Head of caudate nucleus (tissue), 42 donors: ENCODE data around the gene BSDC1.

Experiments used
- DNase-seq, 42 donors: peaks; one replicate each; pipeline versions ENCODE4 v3.0.0 to v3.0.0-alpha.2; 2020 to 2021; ENCODE audit warnings: mixed read lengths in 7 of 42
- intact Hi-C: fragments of 100-400 bp; cut with DNase I; formaldehyde crosslinking; loops from one replicate; pipeline ENCODE4 v1.15.0; 2022

The BSDC1 gene

DNA sequence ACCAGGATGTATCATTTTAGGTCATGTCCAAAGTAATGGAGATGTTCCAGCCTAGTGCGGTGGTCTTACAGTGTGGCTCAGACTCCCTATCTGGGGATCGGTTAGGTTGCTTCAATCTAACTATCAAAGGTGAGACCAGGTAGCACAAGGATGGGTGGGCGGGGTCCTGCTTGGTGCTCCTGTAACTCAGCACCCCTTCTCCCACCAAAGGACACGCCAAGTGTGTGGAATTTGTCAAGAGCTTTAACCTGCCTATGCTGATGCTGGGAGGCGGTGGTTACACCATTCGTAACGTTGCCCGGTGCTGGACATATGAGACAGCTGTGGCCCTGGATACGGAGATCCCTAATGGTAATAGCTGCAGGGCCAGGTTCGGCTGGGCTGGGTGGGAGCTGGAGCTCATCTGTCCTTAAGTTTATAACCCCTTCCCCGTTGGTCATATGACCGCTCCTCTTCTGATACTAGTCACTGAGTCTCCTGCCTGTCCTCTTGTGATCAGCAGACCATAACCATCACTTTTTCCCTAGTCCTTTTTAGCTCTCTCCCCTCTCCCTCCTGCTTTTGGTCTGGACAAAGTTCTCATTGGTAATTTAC lies 63.6 kb downstream of the BSDC1 start:
- no peak for DNase-seq
- intact Hi-C loops: no loop called here

DNA sequence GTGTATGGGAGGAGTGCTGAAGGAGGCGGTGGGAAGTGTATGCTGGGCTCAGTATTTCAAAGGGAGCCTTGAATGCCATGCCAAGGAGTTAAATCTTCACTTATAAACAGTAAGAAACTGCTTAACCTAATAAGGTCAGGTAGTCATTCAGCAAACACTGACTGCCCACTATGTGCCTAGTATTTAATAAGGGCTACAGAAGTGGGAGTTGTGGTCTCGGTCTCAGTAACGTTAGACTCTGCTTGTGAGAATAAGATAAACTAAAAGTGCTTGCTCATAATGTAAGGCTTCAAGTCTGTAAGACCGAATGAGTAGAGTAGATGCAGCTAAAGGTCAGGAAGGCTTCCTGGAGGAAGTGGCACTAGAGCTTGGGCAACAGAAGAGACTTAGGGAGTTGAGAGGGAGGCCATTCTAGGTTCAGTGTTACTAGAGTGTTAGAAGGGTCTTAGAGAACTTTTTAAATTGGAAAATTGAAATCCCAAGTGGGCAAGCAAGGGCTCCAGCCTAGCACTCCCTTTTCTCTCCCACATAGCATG lies 64.2 kb downstream of the BSDC1 start:
- DNase-seq: no peak
- intact Hi-C loops: no loop called here

- intact Hi-C loops: no loop called here
- no peak for DNase-seq
These were observed 67.0 kb downstream of the BSDC1 start for GRCh38 chr1:32327204-32327603.

DNA sequence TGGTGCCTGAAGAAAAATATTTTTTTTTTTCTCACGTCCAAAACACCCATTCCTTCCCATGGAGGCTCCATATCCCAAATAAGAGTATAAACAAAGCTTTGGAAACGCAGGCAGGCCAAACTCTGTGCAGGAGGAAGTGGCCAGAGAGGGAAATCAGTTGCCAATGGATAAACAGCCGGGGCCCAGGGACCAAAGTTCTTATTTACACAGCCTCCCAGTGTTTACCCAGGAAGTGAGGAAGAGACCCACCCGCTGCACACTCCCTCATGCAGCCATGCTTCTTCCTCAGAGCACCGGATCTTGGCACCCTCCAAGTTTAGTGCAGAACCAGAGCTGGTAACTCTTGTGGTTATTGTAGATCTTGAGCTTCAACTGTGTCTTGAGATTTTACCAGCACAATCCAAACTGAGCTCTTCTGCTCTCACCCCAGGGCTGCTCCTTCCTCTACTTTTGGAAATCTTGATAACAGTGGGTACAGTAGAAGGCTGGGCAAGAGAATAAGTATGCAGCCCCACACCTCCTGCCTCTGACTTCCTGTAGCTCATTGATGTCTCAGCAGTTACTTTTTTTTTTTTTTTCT lies 72.4 kb downstream of the BSDC1 start:
- DNase-seq: no peak

DNA sequence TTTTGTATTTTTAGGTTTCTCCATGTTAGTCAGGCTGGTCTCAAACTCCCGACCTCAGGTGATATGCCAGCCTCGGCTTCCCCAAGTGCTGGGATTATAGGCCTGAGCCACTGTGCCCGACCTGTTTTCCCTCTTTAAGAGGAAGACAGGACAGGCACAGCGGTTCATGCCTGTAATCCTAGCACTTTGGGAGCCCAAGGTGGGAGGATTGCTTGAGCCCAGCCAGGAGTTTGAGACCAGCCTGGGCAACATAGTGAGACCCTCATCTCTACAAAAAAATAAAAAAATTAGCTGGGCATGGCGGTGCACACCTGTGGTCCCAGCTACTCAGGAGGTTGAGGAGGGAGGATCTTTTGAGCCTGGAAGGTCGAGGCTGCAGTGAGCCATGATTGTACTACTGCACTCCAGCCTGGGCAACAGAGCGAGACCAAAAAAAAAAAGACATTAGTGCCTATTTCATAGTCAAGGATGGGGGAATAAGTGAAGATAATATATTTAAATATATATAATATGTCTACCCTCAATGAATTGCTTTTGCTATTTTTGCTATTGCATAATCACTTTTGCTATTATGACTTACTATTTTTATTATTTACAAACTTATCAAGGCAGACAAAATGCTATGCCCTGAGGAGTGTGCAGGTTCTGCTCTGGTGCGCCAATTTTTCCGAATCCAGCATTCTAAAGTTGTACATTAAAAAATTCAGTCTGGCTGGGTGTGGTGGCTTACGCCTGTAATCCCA lies 75.9 kb downstream of the BSDC1 start:
- intact Hi-C loops: no loop called here
- no peak for DNase-seq

More for the DNA sequence above, 72.4 kb downstream of the BSDC1 start:
- intact Hi-C loops: no loop called here

DNA sequence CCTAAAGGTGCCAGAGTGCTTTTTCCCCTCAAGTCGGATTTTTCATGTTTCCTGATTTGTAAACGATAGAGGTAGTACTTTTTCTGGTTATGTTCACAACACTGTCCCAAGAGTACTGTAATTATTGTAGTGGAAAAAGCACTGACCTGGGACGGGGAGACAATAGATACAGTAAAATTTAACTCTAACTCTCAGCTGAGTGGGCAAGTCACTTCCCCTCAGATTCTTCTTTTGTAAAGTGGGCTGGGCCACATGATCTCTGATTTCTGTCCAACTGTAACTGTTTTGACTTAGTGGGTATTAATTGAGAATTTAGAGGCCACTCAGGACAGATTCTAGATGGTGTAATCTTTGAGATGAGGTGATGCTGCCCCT lies 77.4 kb downstream of the BSDC1 start:
- DNase-seq: no peak
- intact Hi-C loops: no loop called here
